OCI-LY3 (cell line): ENCODE results near the gene PAX6.

Experiments used
- H2AFZ ChIP-seq: fragments of 200-600, 300-600 bp; shearing (Covaris generic); 2 replicates; pipeline ENCODE4 v1.6.0; 2014; ENCODE audit warnings: antibody characterized with exemption, low read depth, low read length
- H3K27ac ChIP-seq: fragments of 200-600, 300-600 bp; sonication (generic); 2 replicates; pipeline ENCODE4 v1.5.1; 2014; ENCODE audit warnings: mild to moderate bottlenecking, low read length, moderate library complexity, mixed read lengths
- H3K27me3 ChIP-seq: fragments of 200-600, 300-600 bp; sonication (generic); 2 replicates; pipeline ENCODE4 v1.6.1; 2014; ENCODE audit warnings: low read depth, low read length, mixed read lengths
- H3K36me3 ChIP-seq: fragments of 200-600, 300-600 bp; sonication (generic); replicated peaks from 2 replicates; pipeline ENCODE3; 2014; ENCODE audit warnings: low read depth, low read length, mixed read lengths
- H3K4me1 ChIP-seq: fragments of 300-600, 200-600 bp; sonication (generic); 2 replicates; pipeline ENCODE4 v1.6.1; 2014; ENCODE audit warnings: low read length, mixed read lengths
- H3K4me2 ChIP-seq: fragments of 200-600, 300-600 bp; sonication (generic); 2 replicates; pipeline ENCODE4 v1.6.1; 2014; ENCODE audit warnings: low read length, mixed read lengths
- H3K4me3 ChIP-seq: fragments of 300-600, 200-600 bp; sonication (generic); 2 replicates; pipeline ENCODE4 v1.5.1; 2014; ENCODE audit warnings: antibody characterized with exemption, mild to moderate bottlenecking, low read length, moderate library complexity
- H3K79me2 ChIP-seq: fragments of 300-600, 200-600 bp; shearing (Covaris generic); 2 replicates; pipeline ENCODE4 v1.6.1; 2014; ENCODE audit warnings: mild to moderate bottlenecking, low read length, mixed read lengths
- H3K9ac ChIP-seq: fragments of 300-600, 200-600 bp; shearing (Covaris generic); 2 replicates; pipeline ENCODE4 v1.6.0; 2014; ENCODE audit warnings: mild to moderate bottlenecking, low read length, moderate library complexity
- H3K9me3 ChIP-seq: fragments of 200-600, 300-600 bp; shearing (Covaris generic); 2 replicates; pipeline ENCODE4 v1.6.1; 2014; ENCODE audit warnings: low read length, mixed read lengths; ENCODE audit not compliant: insufficient read depth
- H4K20me1 ChIP-seq: fragments of 200-600, 300-600 bp; sonication (generic); 2 replicates; pipeline ENCODE4 v1.6.1; 2016; ENCODE audit warnings: low read length, mixed read lengths; ENCODE audit not compliant: insufficient read depth
- CTCF ChIP-seq: fragments of 200-600, 300-600 bp; sonication (generic); IDR thresholded peaks from 2 replicates; pipeline ENCODE4 v1.5.1; 2014; ENCODE audit warnings: antibody characterized with exemption, low read length, low read depth
- EZH2phosphoT487 ChIP-seq: fragments of 200-600 bp; shearing (Covaris generic); IDR thresholded peaks from 2 replicates; pipeline ENCODE4 v1.6.1; 2018; ENCODE audit warnings: antibody characterized with exemption, mixed run types, low read depth

PAX6 gene

GRCh38 chr11:31817621-31818424 is 6.7 kb upstream of the PAX6 start:
- H3K4me2 ChIP-seq: no peak overlapping the region
- H3K9me3 ChIP-seq: no peaks in the 10 kb centered on the region
- H3K4me3 ChIP-seq: no peak overlapping the region
- TF ChIP-seq EZH2phosphoT487: no peak
- TF ChIP-seq CTCF: no peak
- H3K36me3 ChIP-seq: no peaks in the 10 kb centered on the region
- H2AFZ ChIP-seq: no peak overlapping the region
- H3K27ac ChIP-seq: no peak overlapping the region
- H3K79me2 ChIP-seq: no peaks in the 10 kb centered on the region
- no peaks in the 10 kb centered on the region for H3K27me3 ChIP-seq
- no peaks in the 10 kb centered on the region for H4K20me1 ChIP-seq
- H3K9ac ChIP-seq: no peak overlapping the region
- H3K4me1 ChIP-seq: no peaks in the 10 kb centered on the region

GRCh38 chr11:31817054-31817620 is 6.0 kb upstream of the PAX6 start:
- Histone ChIP-seq H2AFZ (no peak overlapping the region), H3K4me1 (no peaks in the 10 kb centered on the region), H3K4me3 (no peak overlapping the region), H3K4me2 (no peak overlapping the region), H3K27me3 (no peaks in the 10 kb centered on the region), H3K27ac (no peak overlapping the region), H3K9ac (no peak overlapping the region), H3K36me3 (no peaks in the 10 kb centered on the region), H3K9me3 (no peaks in the 10 kb centered on the region), H4K20me1 (no peaks in the 10 kb centered on the region), H3K79me2 (no peaks in the 10 kb centered on the region)
- TF ChIP-seq EZH2phosphoT487 (no peak), CTCF (no peak)

- Histone ChIP-seq H3K4me1 (no peaks in the 10 kb centered on the region), H3K27ac (no peak overlapping the region), H3K4me3 (no peak overlapping the region), H2AFZ (no peak overlapping the region), H3K27me3 (no peaks in the 10 kb centered on the region), H3K9ac (no peak overlapping the region), H3K9me3 (no peaks in the 10 kb centered on the region), H3K4me2 (no peak overlapping the region), H3K79me2 (no peaks in the 10 kb centered on the region), H3K36me3 (no peaks in the 10 kb centered on the region), H4K20me1 (no peaks in the 10 kb centered on the region)
- TF ChIP-seq CTCF (no peak), EZH2phosphoT487 (no peak)
Observed at GRCh38 chr11:31816468-31817053, 5.4 kb upstream of the PAX6 start.

GRCh38 chr11:31815711-31816467 is 4.8 kb upstream of the PAX6 start:
- Histone ChIP-seq H3K9me3 (no peaks in the 10 kb centered on the region), H3K27ac (no peak overlapping the region), H3K4me2 (no peak overlapping the region), H3K79me2 (no peaks in the 10 kb centered on the region), H3K36me3 (no peaks in the 10 kb centered on the region), H4K20me1 (no peaks in the 10 kb centered on the region), H3K9ac (no peak overlapping the region), H2AFZ (no peak overlapping the region), H3K4me1 (no peaks in the 10 kb centered on the region), H3K4me3 (no peak overlapping the region), H3K27me3 (no peaks in the 10 kb centered on the region)
- TF ChIP-seq CTCF: no peak
- no peak for TF ChIP-seq EZH2phosphoT487
